Effector memory CD4-positive, alpha-beta T cell (primary cell): ENCODE measurements around the gene CDKAL1.

Experiments
- DNase-seq, 3 donors: peaks; one replicate each; pipeline ENCODE4 v3.0.0-alpha.2; 2020
- H3K27ac ChIP-seq: 2 replicates; pipeline ENCODE4 v1.7.0; 2013; ENCODE audit warnings: mild to moderate bottlenecking, low read length, moderate library complexity; ENCODE audit not compliant: insufficient read depth, poor library complexity, severe bottlenecking
- H3K27me3 ChIP-seq: replicated peaks from 2 replicates; pipeline ENCODE4 v1.7.0; 2013; ENCODE audit warnings: mild to moderate bottlenecking, low read length; ENCODE audit not compliant: insufficient read depth, control insufficient read depth, poor library complexity, severe bottlenecking
- H3K36me3 ChIP-seq: 2 replicates; pipeline ENCODE4 v1.7.0; 2013; ENCODE audit warnings: mild to moderate bottlenecking, low read length, moderate library complexity; ENCODE audit not compliant: control insufficient read depth, insufficient read depth
- H3K4me1 ChIP-seq: 2 replicates; pipeline ENCODE4 v1.7.0; 2013; ENCODE audit warnings: low read length, mild to moderate bottlenecking; ENCODE audit not compliant: control insufficient read depth, insufficient read depth, poor library complexity, severe bottlenecking
- H3K4me3 ChIP-seq: 2 replicates; pipeline ENCODE4 v1.7.0; 2013; ENCODE audit warnings: low read length, low read depth, mild to moderate bottlenecking; ENCODE audit not compliant: insufficient read depth, poor library complexity, severe bottlenecking
- H3K9me3 ChIP-seq: 2 replicates; pipeline ENCODE4 v1.7.0; 2013; ENCODE audit warnings: mild to moderate bottlenecking, low read length, moderate library complexity; ENCODE audit not compliant: control insufficient read depth

Gene CDKAL1

GRCh38 chr6:21201637-21202350 is 667.5 kb downstream of the CDKAL1 start:
- no peak for DNase-seq
- no peak overlapping the region for H3K27ac ChIP-seq
- H3K4me3 ChIP-seq: no peak overlapping the region
- no peaks in the 10 kb centered on the region for H3K4me1 ChIP-seq
- no peaks in the 10 kb centered on the region for H3K27me3 ChIP-seq
- peaks cover 16% of the 10 kb centered on the region for H3K36me3 ChIP-seq
- H3K9me3 ChIP-seq: no peaks in the 10 kb centered on the region

GRCh38 chr6:21202521-21202920 is 668.3 kb downstream of the CDKAL1 start:
- Histone ChIP-seq H3K36me3 (peaks cover 16% of the 10 kb centered on the region), H3K27me3 (no peaks in the 10 kb centered on the region), H3K4me1 (no peaks in the 10 kb centered on the region), H3K4me3 (no peak overlapping the region), H3K27ac (no peak overlapping the region), H3K9me3 (no peaks in the 10 kb centered on the region)
- DNase-seq: no peak

- Histone ChIP-seq H3K36me3 (peaks cover 9% of the 10 kb centered on the region), H3K9me3 (no peaks in the 10 kb centered on the region), H3K4me1 (no peaks in the 10 kb centered on the region), H3K27ac (no peak overlapping the region), H3K4me3 (no peak overlapping the region), H3K27me3 (no peaks in the 10 kb centered on the region)
- DNase-seq: no peak
These were observed 670.7 kb downstream of the CDKAL1 start for GRCh38 chr6:21204951-21205350.

GRCh38 chr6:21208081-21208795 is 674.0 kb downstream of the CDKAL1 start:
- H3K27ac ChIP-seq: no peak overlapping the region
- no peak for DNase-seq
- H3K9me3 ChIP-seq: no peaks in the 10 kb centered on the region
- H3K27me3 ChIP-seq: no peaks in the 10 kb centered on the region
- H3K4me1 ChIP-seq: no peaks in the 10 kb centered on the region
- no peak overlapping the region for H3K4me3 ChIP-seq
- H3K36me3 ChIP-seq: no peaks in the 10 kb centered on the region

- DNase-seq: no peak
- Histone ChIP-seq H3K36me3 (no peaks in the 10 kb centered on the region), H3K27me3 (no peaks in the 10 kb centered on the region), H3K9me3 (no peaks in the 10 kb centered on the region), H3K4me3 (no peak overlapping the region), H3K27ac (no peak overlapping the region), H3K4me1 (no peaks in the 10 kb centered on the region)
These were observed 674.5 kb downstream of the CDKAL1 start for GRCh38 chr6:21208796-21209186.

- Histone ChIP-seq H3K27me3 (no peaks in the 10 kb centered on the region), H3K4me1 (no peaks in the 10 kb centered on the region), H3K4me3 (no peak overlapping the region), H3K36me3 (no peaks in the 10 kb centered on the region), H3K9me3 (no peaks in the 10 kb centered on the region), H3K27ac (no peak overlapping the region)
- no peak for DNase-seq
These were observed 679.2 kb downstream of the CDKAL1 start for GRCh38 chr6:21213492-21213891.

GRCh38 chr6:21214738-21215448 is 680.6 kb downstream of the CDKAL1 start:
- Histone ChIP-seq H3K4me3 (no peak overlapping the region), H3K4me1 (no peaks in the 10 kb centered on the region), H3K9me3 (no peaks in the 10 kb centered on the region), H3K27ac (no peak overlapping the region), H3K27me3 (no peaks in the 10 kb centered on the region), H3K36me3 (no peaks in the 10 kb centered on the region)
- no peak for DNase-seq

GRCh38 chr6:21219241-21219640 is 685.0 kb downstream of the CDKAL1 start:
- Histone ChIP-seq H3K27me3 (no peaks in the 10 kb centered on the region), H3K27ac (no peak overlapping the region), H3K4me3 (no peak overlapping the region), H3K36me3 (no peaks in the 10 kb centered on the region), H3K9me3 (no peaks in the 10 kb centered on the region), H3K4me1 (no peaks in the 10 kb centered on the region)
- DNase-seq: no peak

- Histone ChIP-seq H3K27ac (no peak overlapping the region), H3K4me3 (no peak overlapping the region), H3K9me3 (no peaks in the 10 kb centered on the region), H3K27me3 (no peaks in the 10 kb centered on the region), H3K36me3 (no peaks in the 10 kb centered on the region), H3K4me1 (no peaks in the 10 kb centered on the region)
- DNase-seq: no peak
These were observed 685.6 kb downstream of the CDKAL1 start for GRCh38 chr6:21219856-21220255.
